KOPT-K1 (cell line): ENCODE results near the gene PHF21B.

Experiments used
- H3K27ac ChIP-seq: fragments of 200-600 bp; sonication (generic); 2 replicates; pipeline ENCODE4 v1.5.1; 2016; ENCODE audit warnings: antibody characterized with exemption, mild to moderate bottlenecking, low read depth, low read length; ENCODE audit not compliant: poor library complexity, severe bottlenecking
- H3K36me3 ChIP-seq: fragments of 200-600 bp; sonication (generic); 2 replicates; pipeline ENCODE4 v1.5.1; 2017; ENCODE audit warnings: antibody characterized with exemption, mild to moderate bottlenecking, low read length, moderate library complexity; ENCODE audit not compliant: insufficient read depth
- H3K9me3 ChIP-seq: fragments of 200-600 bp; sonication (generic); 2 replicates; pipeline ENCODE4 v1.5.1; 2017; ENCODE audit warnings: antibody characterized with exemption, low read length, mild to moderate bottlenecking; ENCODE audit not compliant: insufficient read depth, poor library complexity, severe bottlenecking

Gene PHF21B

GRCh38 chr22:45033136-45033535, 23.3 kb upstream of the PHF21B start:
- no peaks in the 10 kb centered on the region for H3K36me3 ChIP-seq
- no peak overlapping the region for H3K27ac ChIP-seq
- no peaks in the 10 kb centered on the region for H3K9me3 ChIP-seq

- no peaks in the 10 kb centered on the region for H3K9me3 ChIP-seq
- H3K36me3 ChIP-seq = no peaks in the 10 kb centered on the region
- no peak overlapping the region for H3K27ac ChIP-seq
Measured at GRCh38 chr22:45031629-45032403, 22.0 kb upstream of the PHF21B start.

DNA sequence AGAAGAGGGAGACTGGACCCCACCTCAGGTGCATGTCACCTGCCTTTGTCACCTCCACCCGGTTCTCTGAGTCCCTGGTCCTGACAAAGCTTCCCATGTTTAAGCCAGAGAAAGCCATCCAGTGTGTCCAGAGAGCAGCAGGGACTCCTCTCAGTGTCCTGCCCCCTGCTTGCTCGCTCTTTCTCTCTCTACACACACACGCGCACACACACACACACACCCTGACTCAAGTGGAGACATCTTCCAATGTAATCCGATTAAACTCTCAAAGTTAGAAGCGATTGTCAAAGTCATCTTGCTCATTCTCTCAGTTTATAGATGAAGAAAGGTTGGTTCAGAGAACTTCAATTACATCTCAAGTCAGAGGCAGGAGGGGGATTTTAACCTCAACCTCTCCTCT, 19.7 kb upstream of the PHF21B start:
- H3K36me3 ChIP-seq = no peaks in the 10 kb centered on the region
- no peak overlapping the region for H3K27ac ChIP-seq

GRCh38 chr22:45026511-45026910, 16.7 kb upstream of the PHF21B start:
- Histone ChIP-seq H3K9me3 (no peaks in the 10 kb centered on the region), H3K27ac (no peak overlapping the region), H3K36me3 (no peaks in the 10 kb centered on the region)

More for the DNA sequence above, 19.7 kb upstream of the PHF21B start:
- H3K9me3 ChIP-seq = no peaks in the 10 kb centered on the region

- Histone ChIP-seq H3K36me3 (no peaks in the 10 kb centered on the region), H3K9me3 (no peaks in the 10 kb centered on the region), H3K27ac (no peak overlapping the region)
Measured at GRCh38 chr22:45023431-45023830, 13.6 kb upstream of the PHF21B start.

- Histone ChIP-seq H3K36me3 (no peaks in the 10 kb centered on the region), H3K27ac (no peak overlapping the region), H3K9me3 (no peaks in the 10 kb centered on the region)
Measured at GRCh38 chr22:45019861-45020655, 10.3 kb upstream of the PHF21B start.

GRCh38 chr22:45014654-45015053, 4.8 kb upstream of the PHF21B start:
- H3K9me3 ChIP-seq = no peaks in the 10 kb centered on the region
- H3K36me3 ChIP-seq = no peaks in the 10 kb centered on the region
- H3K27ac ChIP-seq = no peak overlapping the region

DNA sequence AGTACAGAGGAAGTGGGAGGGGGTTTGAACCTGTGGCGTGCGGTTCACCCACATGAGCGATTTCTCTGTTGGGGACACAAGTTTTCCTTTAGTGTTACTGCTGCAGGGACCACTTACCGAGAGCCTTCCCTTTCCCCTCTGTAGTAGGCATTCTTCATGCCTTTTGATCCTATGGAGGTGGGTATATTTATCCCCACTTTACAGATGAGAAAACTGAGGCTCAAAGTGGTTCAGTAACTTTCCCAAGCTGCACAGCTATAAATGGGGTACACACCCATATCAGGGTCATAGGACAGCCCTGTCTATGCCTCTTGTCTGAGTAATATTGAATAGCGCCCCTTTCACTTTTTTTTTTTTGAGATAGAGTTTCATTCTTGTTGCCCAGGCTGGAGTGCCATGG, 3.3 kb upstream of the PHF21B start:
- Histone ChIP-seq H3K27ac (no peak overlapping the region), H3K9me3 (no peaks in the 10 kb centered on the region), H3K36me3 (no peaks in the 10 kb centered on the region)

GRCh38 chr22:45010532-45010900, 711 bp upstream of the PHF21B start:
- no peak overlapping the region for H3K27ac ChIP-seq
- no peaks in the 10 kb centered on the region for H3K9me3 ChIP-seq
- H3K36me3 ChIP-seq = no peaks in the 10 kb centered on the region

GRCh38 chr22:45008751-45009605, 827 bp downstream of the PHF21B start:
- Histone ChIP-seq H3K27ac (no peak overlapping the region), H3K9me3 (no peaks in the 10 kb centered on the region), H3K36me3 (no peaks in the 10 kb centered on the region)

DNA sequence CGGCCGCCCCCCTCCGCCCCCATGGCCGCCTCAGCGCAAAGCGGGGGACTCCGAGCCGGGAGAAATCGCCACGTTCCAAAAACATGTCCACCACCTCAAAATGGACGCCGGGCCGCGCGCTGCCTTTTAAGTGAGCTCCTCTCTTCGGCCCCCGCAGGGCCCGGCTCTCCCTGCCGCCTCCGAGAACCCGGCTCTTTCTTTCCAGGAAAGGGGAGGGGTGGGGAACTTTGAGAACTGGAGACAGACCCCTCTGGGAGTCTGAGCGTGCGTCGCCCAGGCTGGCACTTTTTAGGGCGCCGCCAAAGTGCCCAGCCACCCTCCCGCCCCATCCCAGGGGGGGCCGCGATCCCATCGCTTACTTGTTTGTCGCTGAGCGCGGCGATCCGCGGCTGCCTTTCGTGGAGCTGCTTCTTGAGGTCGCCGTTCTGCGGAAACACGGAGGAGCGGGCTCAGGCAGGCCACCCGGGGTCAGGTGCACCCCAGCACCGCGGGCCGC, 1.6 kb downstream of the PHF21B start:
- H3K36me3 ChIP-seq = no peaks in the 10 kb centered on the region
- H3K9me3 ChIP-seq = no peaks in the 10 kb centered on the region
- H3K27ac ChIP-seq = no peak overlapping the region

DNA sequence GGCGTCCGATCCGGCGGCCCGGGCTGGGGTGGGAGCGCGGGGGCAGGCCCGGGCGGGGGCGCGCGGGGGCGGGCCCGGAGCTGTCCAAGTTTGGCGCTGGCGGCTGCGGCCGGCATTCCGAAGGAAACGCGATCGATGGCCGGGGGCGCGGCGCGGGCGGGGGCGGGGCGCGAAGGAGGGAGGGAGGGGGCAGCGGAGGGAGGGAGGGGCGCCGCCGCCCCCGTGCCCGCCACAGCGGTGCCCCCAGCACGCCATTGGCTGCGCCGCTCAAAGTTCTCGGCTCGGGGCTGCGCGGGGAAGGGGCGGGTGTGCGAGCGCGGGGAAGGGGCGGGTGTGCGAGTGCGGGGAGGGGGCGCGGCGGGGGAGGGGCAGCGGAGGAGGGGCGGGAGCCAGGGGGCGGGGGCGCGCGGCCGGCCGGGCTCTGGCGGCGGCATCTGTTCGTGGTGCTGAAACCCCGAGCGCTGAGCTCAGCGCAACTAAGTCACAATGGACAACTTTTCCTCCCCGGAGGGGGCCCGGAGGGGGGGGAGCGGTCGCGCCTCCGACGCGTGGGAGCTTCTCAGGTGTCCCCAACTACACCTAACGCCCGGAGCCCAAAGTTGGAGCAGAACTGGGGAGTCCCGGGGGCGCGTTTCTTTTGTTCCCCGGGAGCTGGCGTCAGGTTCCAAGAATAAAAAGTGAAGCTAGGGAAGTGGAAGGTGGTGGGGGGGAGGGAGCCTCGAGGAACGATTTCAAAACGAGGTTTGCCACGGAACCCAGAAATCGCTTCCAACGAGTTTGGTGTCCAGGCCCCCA, 2.2 kb downstream of the PHF21B start:
- Histone ChIP-seq H3K36me3 (no peaks in the 10 kb centered on the region), H3K9me3 (no peaks in the 10 kb centered on the region), H3K27ac (no peak overlapping the region)

- H3K36me3 ChIP-seq = no peaks in the 10 kb centered on the region
- H3K27ac ChIP-seq = no peak overlapping the region
Measured at GRCh38 chr22:45006964-45007390, 2.8 kb downstream of the PHF21B start.

More at GRCh38 chr22:45006964-45007390, 2.8 kb downstream of the PHF21B start:
- no peaks in the 10 kb centered on the region for H3K9me3 ChIP-seq
